Osteoblast (primary cell): Measurements from ENCODE around the gene PRTFDC1. TPM values are rescaled to one million over a fixed set of nuclear protein-coding genes. Genes with fewer than 3 reads are reported as not detected.
"Not testable (repeated sequence)": the region's sequence is repeated elsewhere in the genome, so short reads cannot be mapped to it uniquely, and the experiment has no call there.

Experiments
- DNase-seq: peaks from one replicate; pipeline ENCODE4 v3.0.0; 2011; ENCODE audit warnings: low spot score, mixed read lengths; ENCODE audit not compliant: insufficient read length; ENCODE audit errors: missing footprints
- H2AFZ ChIP-seq: 2 replicates; pipeline ENCODE4 v1.6.0; 2011; ENCODE audit warnings: mild to moderate bottlenecking, low read length
- H3K27ac ChIP-seq: 2 replicates; pipeline ENCODE4 v1.5.1; 2011; ENCODE audit warnings: mild to moderate bottlenecking, low read depth, low read length, moderate library complexity
- H3K27me3 ChIP-seq: 2 replicates; pipeline ENCODE4 v1.6.0; 2012; ENCODE audit warnings: mild to moderate bottlenecking, control low read depth, inconsistent platforms, low read length, moderate library complexity; ENCODE audit not compliant: insufficient read depth
- H3K36me3 ChIP-seq: 2 replicates; pipeline ENCODE4 v1.5.1; 2011; ENCODE audit warnings: mild to moderate bottlenecking, low read length, control low read depth, moderate library complexity; ENCODE audit not compliant: insufficient read depth
- H3K4me1 ChIP-seq: 2 replicates; pipeline ENCODE4 v1.5.1; 2011; ENCODE audit warnings: mild to moderate bottlenecking, low read length, control low read depth, moderate library complexity; ENCODE audit not compliant: insufficient read depth
- H3K4me2 ChIP-seq: 2 replicates; pipeline ENCODE4 v1.6.0; 2011; ENCODE audit warnings: mild to moderate bottlenecking, low read length; ENCODE audit not compliant: insufficient read depth
- H3K4me3 ChIP-seq: fragments of 200-600 bp; sonication (generic); 3 replicates; pipeline ENCODE4 v1.5.1; 2012; ENCODE audit warnings: mild to moderate bottlenecking, low read length, inconsistent platforms; ENCODE audit not compliant: insufficient read depth
- H3K79me2 ChIP-seq: 2 replicates; pipeline ENCODE4 v1.6.0; 2012; ENCODE audit warnings: mild to moderate bottlenecking, low read length, control low read depth, inconsistent platforms; ENCODE audit not compliant: insufficient read depth
- H3K9me3 ChIP-seq: 2 replicates; pipeline ENCODE4 v1.5.1; 2011; ENCODE audit warnings: low read depth, low read length, control low read depth
- H4K20me1 ChIP-seq: 2 replicates; pipeline ENCODE4 v1.6.0; 2012; ENCODE audit warnings: mild to moderate bottlenecking, low read length, control low read depth; ENCODE audit not compliant: insufficient read depth
- CTCF ChIP-seq: IDR thresholded peaks from 2 replicates; pipeline ENCODE4 v1.5.1; 2011; ENCODE audit warnings: mild to moderate bottlenecking, low read depth, low read length, moderate library complexity; ENCODE audit errors: extremely low read depth
- total RNA-seq: library from RNA; depleted of rRNA; stranded (reverse); fragments of >200 nt; gene quantifications from 2 replicates; pipeline ENCODE4 v1.2.3, GENCODE V29; 2012

The PRTFDC1 gene
- total RNA-seq, 1 donor: 5.1 TPM

DNA sequence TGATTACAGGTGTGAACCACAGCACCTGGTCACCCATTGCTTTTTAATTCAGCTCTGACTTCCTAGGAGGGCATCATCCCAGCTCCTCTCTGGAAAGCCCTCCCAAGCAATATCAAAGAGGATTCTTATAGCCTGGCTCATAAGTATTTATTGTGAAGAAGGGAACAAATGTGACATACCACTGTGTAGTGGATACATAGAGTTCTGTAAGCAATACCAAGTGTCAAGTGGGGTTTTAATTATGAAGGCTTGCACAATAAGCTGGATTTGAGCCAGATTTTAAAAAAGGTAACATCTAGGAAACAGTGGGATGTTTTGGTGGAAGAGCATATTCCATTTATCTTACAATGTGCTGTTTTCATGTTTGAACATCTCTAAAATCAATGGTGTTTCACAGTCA is 19.0 kb upstream of the PRTFDC1 start:
- no peak for DNase-seq
- no peaks in the 10 kb centered on the region for H3K79me2 ChIP-seq
- H3K9me3 ChIP-seq: no peaks in the 10 kb centered on the region
- no peaks in the 10 kb centered on the region for H3K36me3 ChIP-seq
- no peak overlapping the region for H3K27ac ChIP-seq
- H3K4me3 ChIP-seq: no peak overlapping the region
- no peaks in the 10 kb centered on the region for H4K20me1 ChIP-seq
- peaks cover 24% of the 10 kb centered on the region for H3K4me1 ChIP-seq
- no peaks in the 10 kb centered on the region for H3K27me3 ChIP-seq
- no peak for TF ChIP-seq CTCF
- no peak overlapping the region for H3K4me2 ChIP-seq
- H2AFZ ChIP-seq: no peak overlapping the region

DNA sequence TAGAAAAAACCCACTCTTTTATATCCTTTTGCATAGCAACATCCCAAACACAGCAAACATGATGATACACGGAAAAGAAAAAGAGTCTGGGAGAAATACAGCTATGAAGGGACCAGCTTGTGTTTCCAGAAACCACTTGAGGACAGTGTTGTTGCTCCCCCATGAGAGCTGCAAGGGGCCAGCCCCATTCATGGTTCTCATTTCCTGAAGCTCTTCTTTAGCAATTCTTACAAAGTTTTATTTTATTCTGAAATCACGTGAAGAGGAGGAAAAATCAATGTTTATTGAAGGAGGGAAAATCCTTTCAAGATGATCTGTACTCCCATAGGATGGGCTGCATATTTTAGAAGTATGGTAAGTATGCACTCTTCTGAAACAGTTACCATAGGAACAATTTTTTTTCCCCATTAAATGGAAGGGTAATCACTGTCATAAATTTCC is 17.5 kb upstream of the PRTFDC1 start:
- Histone ChIP-seq H2AFZ (peak overlapping the region; percentile 35), H3K4me3 (no peak overlapping the region), H3K4me1 (peaks cover 18% of the 10 kb centered on the region), H3K36me3 (no peaks in the 10 kb centered on the region), H3K27ac (peak overlapping the region; percentile 60), H4K20me1 (no peaks in the 10 kb centered on the region), H3K27me3 (no peaks in the 10 kb centered on the region), H3K4me2 (peak overlapping the region; percentile 10), H3K9me3 (no peaks in the 10 kb centered on the region), H3K79me2 (no peaks in the 10 kb centered on the region)
- DNase-seq: no peak
- no peak for TF ChIP-seq CTCF

DNA sequence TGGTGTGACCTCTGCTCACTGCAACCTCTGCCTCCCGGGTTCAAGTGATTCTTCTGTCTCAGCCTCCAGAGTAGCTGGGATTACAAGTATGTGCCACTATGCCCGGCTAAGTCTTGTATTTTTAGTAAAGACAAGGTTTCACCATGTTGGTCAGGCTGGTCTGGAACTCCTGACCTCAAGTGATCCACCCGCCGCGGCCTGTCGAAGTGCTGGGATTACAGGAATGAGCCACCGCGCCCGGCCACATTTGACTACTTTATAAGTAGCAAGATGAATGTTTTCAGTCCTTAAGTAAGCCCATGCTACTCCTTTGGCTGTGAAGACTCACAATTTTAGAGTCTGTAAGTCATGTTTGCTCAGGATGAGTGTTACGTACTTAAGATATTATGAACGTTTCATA is 16.5 kb upstream of the PRTFDC1 start:
- not testable (repeated sequence) for H3K79me2 ChIP-seq, H3K4me3 ChIP-seq, H3K27ac ChIP-seq, H3K27me3 ChIP-seq, H4K20me1 ChIP-seq, H3K4me2 ChIP-seq, DNase-seq, H2AFZ ChIP-seq, H3K36me3 ChIP-seq, H3K9me3 ChIP-seq
- peaks cover 12% of the 10 kb centered on the region for H3K4me1 ChIP-seq

GRCh38 chr10:24968349-24968748 is 15.9 kb upstream of the PRTFDC1 start:
- Histone ChIP-seq H4K20me1 (no peaks in the 10 kb centered on the region), H3K36me3 (no peaks in the 10 kb centered on the region)
- TF ChIP-seq CTCF: no peak

More at GRCh38 chr10:24968349-24968748, 15.9 kb upstream of the PRTFDC1 start:
- Histone ChIP-seq H3K9me3 (no peaks in the 10 kb centered on the region), H3K27me3 (no peaks in the 10 kb centered on the region), H3K4me1 (peaks cover 12% of the 10 kb centered on the region), H3K4me3 (no peak overlapping the region), H3K79me2 (no peaks in the 10 kb centered on the region), H3K4me2 (no peak overlapping the region), H3K27ac (no peak overlapping the region), H2AFZ (no peak overlapping the region)
- no peak for DNase-seq
